GM20431 (cell line): ENCODE data around the gene AMBN.

Experiments used
- in situ Hi-C: fragments of 300-500 bp; cut with MseI, MboI; formaldehyde crosslinking; loops from one replicate; pipeline ENCODE4 v1.15.0; 2020; ENCODE audit warnings: low sequenced_read_pairs; ENCODE audit not compliant: unreplicated experiment

The AMBN gene, protein sequence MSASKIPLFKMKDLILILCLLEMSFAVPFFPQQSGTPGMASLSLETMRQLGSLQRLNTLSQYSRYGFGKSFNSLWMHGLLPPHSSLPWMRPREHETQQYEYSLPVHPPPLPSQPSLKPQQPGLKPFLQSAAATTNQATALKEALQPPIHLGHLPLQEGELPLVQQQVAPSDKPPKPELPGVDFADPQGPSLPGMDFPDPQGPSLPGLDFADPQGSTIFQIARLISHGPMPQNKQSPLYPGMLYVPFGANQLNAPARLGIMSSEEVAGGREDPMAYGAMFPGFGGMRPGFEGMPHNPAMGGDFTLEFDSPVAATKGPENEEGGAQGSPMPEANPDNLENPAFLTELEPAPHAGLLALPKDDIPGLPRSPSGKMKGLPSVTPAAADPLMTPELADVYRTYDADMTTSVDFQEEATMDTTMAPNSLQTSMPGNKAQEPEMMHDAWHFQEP

DNA sequence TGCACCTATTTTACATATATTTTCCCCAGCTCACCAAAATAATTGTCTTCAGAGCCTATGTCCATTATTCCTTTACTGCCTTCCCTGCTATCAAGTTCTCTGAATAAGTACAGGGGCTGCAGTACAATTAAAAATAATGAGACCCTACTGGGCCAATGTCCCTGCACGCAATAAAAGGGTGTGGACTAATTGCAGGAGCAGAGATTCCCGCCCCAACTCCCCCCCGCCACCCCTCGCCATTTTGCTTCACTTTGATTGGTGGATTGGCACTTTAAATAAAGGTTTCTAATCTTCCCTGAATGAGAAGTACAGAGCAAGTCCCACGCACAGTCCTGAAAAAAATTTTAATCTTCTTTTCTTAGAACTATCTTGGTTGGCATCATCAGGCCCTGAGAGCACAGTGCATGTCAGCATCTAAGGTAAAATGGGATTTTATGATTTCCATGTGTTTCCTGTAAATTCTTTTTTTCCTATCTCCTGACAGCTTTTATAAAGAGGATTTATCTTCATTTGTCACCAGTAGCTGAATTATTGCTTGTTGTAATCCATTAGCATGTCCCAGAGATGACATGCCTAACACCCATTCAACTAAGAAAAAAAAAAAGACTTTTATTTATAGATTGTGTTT is at the start of gene AMBN:
TSS of gene AMBN (plus strand) at position 302 of the 628 bp plus-strand sequence. CDS start at position 405, 103 bp downstream.
- in situ Hi-C loops: no loop called here

DNA sequence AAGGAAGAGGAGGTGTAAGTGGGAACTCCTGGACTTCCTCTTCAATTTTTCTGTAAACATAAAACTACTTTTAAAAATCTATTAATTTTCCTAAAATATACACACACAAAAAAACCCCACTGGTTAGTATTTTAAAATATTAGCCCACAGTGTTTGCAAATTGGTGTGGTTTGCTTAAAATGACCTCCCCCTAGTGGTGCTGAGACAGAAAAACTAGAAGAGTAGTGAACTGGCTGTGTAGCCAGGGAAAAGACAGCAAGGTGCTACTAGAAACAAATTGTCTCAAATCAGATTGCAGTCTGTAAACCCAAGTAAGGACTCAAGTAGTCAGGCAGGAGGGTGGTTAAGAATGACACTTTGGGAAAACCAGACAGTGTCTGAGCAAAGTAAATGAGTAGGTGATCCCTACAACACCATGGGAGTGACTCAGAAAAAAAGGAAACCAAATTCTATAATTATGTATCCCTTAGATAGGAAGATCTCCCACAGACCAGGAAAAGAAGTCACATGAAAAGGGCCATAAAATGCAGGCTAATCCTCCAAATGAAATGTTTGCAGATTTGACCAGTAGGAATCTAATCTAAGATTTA is 47.7 kb upstream of the AMBN start:
- in situ Hi-C loops: no loop called here

DNA sequence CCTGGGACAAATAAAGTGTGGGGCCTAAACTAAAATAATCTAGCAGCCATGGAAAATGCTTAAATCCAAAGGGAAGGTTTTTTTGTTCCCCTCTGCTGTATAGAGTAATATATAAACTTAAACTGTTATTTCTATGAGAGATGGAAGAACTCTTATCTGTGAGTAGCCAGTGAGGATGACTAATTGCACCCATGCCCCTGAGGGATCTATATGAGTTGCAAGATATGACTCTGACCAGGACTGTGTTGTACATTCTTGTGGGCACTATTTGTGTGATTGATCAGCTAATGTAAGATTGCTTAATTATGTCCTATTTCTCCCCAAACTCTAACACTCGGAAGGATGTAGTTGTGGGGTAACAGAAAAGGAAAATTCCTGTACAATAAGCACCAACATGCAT is 35.2 kb upstream of the AMBN start:
- in situ Hi-C loops: no loop called here

DNA sequence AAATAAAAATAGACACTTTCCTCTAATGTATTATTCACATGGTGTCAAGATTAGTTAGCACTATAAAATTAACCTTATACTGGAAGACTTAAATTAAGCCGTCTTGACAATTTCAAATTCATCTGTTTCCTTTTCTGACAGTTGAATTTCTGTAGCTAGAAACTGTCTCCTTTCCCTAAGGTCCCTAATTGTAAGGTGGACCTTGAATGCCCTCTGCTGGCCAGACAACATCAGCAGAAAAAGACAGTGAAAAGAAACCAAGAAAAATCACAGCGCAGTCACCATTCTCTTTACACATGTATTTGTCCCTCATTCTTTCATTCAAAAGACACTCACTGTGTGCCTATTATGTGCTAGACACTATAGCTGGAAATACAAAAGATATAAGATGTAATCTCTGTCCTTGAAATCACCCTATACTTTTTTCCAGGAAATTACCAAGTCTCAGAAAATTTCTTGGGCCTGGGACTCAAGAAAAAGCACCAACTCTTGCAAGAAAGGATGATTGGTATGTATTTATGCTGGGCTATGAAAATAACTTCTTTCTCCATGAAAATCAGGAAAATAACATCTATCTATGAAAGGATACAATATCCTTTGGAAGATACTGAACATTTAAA is 32.7 kb upstream of the AMBN start:
- in situ Hi-C loops: no loop called here

DNA sequence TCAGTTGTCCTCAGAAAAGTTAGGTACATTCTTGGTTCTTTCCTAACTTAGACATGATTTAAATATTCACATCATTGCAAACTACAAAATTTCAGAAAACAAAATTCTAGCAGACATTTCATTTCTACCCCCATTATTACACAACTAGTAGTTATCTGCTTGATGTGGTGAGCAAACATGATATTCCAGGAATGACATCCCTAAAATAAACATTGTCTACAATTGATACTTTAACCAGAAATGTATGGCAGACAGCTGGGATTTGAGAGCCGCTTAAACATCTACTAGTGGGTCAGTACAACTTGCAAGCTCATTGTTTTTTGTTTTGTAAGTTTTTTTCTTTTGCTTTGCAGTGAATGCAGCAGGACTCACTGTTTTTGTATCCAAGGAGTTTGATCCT is 32.1 kb upstream of the AMBN start:
- in situ Hi-C loops: no loop called here

DNA sequence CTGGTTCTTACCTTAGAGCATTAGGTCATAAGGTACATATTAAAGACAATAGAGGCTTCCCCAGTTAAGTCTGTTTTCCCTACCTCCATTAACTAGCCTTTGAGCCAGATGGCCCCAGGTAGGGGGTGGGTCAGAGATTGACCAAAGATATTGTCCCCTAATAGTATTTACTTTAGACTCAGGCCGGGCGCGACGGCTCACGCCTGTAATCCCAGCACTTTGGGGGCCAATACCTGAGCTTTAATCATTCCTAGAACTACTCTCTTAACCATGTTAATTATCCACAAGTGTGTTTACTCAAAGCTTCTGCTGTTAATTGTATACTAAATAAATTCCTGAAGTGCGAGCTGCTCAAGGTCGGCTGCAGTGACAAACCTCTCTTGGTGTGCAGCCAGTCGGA is 28.0 kb upstream of the AMBN start:
- in situ Hi-C loops: no loop called here

DNA sequence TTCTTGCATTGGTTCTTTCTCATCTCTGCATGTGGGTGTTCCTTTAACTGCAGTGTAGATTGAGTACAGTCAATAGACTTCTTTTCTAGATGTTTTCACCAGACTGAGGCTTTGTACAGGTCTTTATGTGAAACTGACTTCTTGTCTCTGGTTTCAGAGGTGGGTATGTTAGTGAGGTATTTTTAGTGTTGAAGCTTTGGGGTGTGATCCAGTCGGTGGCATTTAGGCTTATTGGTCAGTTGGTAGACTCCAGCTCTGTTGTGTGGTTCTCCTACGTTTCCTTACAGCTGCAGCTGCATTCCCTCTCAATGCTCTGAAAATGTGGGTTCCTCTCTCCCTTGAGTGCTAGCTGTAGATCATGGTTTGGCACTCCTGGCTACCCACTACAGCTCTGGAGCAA is 21.3 kb upstream of the AMBN start:
- in situ Hi-C loops: no loop called here

DNA sequence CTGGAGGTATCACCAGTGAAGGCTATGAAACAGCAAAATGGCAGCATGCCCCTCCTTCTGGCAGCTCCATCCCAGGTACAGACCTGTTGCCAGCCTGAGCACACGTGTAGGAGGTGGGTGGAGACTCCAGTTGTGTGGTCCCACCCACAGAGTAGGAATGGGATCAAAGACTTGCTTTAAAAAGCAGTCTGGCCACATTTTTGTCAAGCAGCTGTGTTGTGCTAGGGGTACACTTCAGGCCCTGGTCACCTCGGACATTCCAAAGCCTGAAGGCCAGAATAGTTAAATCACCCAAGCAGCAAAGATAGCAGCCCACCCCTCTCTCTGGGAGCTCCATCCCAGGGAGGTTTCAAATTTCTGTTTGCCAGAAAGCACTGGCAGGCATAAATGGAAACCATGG is 20.3 kb upstream of the AMBN start:
- in situ Hi-C loops: no loop called here

DNA sequence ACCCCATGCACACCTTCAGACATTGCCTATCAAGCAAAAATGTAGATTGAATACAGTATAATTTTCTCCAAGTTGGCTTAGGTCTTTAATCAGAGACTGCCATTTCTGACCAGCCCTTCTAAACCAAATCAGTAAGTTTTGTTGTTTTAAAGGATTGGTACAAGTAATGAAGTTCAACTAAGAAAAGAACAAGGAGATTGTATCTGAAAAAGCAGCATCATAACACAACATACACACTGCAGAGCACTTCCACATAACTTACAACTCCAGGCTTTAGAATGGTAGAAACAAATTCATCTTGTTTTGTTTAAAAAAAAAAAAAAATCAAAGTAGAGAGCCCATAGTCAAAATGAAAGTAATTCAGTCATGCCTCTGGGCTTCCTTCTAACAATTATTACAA is 16.1 kb upstream of the AMBN start:
- in situ Hi-C loops: no loop called here

DNA sequence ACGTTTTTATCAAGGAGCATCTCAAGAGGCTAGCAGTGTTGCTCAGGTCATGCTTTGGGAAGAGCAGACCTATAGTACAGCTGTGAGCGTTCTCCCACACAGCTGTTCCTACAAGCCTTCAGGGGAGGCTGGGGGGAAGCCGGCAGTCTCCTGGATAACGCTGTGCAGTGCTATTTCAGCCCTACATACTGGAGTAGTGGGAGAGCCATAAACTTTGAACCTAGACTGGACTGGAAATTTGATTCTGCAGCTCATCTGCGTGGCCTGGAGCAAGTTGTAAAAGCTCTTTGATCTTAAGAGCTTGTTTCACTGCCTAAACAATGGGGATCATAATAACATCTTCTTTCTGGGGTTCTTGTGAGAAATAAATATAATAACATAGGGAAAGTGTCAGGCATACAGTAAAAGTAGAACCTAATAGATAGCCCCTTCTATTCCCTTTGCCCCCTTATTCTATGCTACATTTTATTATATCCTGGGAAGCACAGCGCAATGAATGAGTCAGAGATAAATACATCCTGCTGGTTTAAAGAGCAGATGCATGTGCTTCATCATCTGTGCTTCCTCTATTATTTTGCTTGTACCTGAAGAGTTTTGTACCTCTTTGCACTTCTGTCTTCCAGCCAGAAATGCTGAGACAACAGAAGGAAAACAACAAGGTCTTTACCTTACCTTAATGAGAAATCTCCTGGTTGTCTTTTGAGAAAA is 14.7 kb upstream of the AMBN start:
- in situ Hi-C loops: no loop called here

DNA sequence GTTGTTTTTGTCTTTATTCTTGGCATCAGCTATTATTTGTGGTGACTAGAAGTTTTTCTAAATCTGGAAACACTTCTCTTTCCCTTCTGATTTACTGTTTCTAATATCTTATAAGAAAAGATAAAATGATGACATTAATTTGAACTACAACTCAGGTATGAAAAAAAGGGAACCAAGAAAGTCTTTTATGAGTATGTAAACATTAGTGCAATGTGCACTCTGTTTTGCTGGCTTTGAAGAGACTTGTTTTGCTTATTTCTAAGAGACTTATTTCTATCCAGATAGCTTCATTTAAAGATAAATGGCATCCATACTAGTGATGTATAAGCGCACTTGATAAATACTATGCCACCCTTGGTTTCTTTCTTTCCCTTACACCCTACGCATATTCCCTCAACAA is 10.1 kb upstream of the AMBN start:
- in situ Hi-C loops: no loop called here

DNA sequence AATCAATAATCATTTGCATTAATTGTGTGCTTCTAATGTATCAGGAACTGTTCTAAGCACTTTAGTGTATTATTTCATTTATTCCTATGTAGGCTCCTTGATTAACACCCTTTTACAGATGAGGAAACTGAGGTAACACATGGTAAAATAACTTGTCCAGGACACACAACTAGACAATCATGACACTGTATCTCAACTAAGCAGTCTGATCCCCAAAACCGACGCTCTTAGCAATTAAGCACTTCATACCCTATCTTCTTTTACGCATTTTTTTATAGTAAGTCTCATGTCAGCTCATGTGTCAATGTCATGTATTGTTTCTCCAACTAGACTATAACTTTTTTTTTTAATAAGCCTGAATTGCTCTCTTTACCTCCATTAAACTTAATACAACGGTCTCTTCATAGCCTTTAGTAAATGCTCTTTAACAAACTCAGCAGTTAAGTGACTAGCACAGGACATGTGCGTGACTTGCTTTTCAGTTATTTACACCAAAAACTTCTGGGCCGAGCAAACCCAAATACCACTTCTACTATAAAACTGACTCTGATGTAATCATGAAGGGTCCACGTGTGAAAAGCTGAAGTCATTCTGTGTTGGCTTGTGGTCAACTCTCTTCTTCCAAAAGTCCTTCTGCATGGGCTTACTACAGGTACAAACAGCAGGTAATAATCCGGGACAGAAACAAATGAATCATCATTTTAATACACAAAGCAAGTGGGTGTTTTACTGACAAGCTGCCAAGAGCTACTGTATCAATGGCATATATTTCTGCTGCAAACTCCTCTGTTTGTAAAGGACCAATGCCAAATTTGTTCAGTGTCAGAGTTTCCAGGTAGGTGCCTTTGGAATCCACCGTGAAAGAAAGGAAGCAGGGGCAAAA is 7.9 kb upstream of the AMBN start:
- in situ Hi-C loops: no loop called here

DNA sequence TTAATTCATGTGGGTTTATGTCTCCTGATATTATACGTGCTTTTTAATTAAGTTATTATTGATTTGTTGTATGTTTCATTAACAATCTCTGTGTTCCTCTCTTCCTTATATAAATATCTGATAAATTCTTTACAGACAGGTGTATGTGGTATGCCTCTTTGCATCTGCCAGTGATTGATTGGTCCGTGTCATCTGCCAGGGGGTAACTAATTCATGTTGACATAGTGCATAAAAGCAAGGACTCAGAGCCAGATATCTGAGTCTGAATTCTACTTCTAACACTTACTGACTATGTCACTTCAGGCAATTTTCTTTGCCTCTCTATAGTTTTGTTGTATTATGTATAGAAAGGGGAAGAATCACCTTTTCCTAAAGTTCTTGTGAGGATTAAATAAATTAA is 5.2 kb upstream of the AMBN start:
- in situ Hi-C loops: no loop called here

DNA sequence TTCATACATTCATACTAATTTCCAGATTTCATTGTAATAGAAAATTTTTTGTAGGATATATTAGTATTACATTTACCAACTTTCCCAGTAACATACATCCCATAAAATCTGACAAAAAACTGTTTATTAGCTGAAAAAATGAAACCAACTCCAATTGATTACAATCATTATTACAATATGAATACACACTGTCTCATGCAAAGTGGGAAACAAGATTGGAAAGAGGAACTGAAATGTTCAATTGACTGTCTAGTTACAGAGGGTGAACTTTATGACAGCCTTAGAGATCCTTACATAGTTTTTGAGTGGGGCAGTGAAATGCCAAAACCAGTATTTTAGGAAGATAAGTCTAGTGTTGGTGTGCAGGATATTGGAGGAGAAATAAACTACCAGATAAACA is 2.3 kb upstream of the AMBN start:
- in situ Hi-C loops: no loop called here

DNA sequence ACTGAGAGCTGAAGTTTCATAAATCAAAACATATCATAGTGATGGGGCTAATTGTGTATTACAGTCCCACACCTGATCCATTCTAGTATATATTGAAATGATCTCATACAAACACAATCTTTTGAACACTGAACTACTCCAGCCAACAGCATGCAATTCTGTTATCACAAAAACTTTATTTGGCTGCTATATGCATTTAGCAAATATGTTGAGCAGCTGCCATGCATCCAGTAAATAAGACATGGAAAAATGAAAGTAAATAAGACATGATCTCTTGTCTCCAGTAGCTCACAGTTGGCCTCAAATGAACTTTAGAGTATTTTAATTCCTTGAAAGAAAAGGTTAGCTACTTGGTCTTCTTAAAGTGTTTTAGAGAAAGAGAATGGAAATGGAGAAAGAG is 2.1 kb downstream of the AMBN start:
- in situ Hi-C loops: no loop called here

DNA sequence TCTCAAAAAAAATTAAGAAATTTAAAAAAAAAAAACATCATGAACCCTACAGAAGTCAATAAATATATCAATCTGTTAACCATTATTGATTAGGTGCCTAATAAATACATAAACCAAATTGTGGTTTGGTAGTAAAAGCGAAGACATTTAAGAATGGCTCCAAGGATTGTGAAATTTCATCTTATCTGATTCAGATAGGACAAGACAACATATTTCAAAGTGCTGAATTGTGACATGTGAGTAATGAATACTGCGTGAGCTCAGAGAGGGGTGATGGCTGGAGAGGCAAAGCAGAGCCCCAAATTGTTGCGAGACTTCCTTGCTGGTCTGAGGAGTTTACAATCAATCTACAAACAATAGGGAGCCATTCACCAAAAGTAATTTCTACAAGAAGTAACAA is 8.2 kb downstream of the AMBN start:
- in situ Hi-C loops: no loop called here

DNA sequence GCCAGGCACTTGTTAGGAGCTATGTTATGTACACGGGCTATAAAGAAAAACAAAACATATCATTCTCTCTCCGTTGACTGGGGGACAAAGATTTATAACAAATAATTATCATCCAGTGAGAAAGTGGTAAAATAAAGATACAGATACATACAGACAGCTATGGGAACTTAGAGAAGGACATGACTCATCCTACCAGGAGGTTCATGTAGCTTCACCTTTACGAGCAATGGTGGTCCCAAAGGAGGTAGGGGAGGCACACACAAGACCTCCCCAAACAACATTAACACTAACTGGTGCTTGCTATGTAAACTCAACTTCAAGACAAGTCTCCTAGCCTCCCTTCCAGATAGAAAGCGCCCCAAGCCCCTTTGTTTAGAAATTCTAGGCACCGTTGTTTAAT is 8.9 kb downstream of the AMBN start:
- in situ Hi-C loops: no loop called here

DNA sequence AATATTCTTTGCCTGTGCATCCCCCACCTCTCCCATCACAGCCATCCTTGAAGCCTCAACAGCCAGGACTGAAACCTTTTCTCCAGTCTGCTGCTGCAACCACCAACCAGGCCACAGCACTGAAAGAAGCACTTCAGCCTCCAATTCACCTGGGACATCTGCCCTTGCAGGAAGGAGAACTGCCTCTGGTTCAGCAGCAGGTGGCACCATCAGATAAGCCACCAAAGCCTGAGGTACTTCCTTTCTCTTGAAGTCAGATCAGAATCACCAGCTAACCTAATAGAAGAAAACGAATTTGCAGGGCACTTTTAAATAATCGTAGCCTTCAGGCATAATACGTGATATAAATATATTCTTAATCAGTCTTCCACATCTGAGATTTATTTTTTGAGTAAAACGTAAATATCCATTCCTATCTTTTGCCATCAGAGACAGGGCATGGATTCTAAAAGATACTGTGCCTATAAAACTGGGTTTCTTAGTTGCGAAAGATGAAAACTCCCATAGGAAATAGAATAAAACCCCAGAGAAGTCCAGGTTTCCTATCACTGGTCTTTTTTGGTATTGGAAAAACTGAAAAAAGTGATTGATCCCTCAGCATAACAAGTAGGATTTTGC is 9.5 kb downstream of the AMBN start:
- in situ Hi-C loops: no loop called here

DNA sequence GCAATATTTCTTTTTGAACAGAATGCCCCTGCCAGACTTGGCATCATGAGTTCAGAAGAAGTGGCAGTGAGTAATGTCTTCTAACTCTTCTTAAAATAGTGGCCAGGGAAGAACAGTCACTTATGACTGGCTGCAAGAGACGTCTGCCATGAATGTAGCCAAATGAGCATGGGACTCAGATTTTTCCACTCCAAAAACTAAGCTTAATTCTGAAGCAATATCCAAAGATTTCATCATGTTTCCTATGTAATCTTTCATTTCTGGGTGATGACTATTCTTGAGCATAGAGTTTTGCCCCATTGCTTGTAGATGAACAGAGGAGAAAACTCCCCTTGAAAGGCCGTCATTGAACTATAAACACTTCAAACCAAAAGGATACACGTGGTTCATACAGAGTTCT is 11.8 kb downstream of the AMBN start:
- in situ Hi-C loops: no loop called here
